GM12878 (cell line): ENCODE data around the gene TMEM253. TPM values are rescaled to one million over a fixed set of nuclear protein-coding genes. Genes with fewer than 3 reads are reported as not detected.

Experiments
- CHD4 ChIP-seq: fragments of 200-600 bp; sonication (generic); IDR thresholded peaks from 2 replicates; pipeline ENCODE4 v1.6.1; 2016; ENCODE audit warnings: mild to moderate bottlenecking
- EED ChIP-seq: sonication (generic); IDR thresholded peaks from 2 replicates; pipeline ENCODE4 v1.6.1; 2016; ENCODE audit warnings: antibody characterized with exemption, low read depth
- ETV6 ChIP-seq, 2 experiments: fragments of 450-650 bp in 1 of 2; IDR thresholded peaks in 1 of 2; conservative IDR thresholded peaks in 1 of 2; 2 replicates each; pipeline ENCODE4 v1.6.1; 2014; ENCODE audit warnings: antibody characterized with exemption in 1 of 2, borderline replicate concordance in 1 of 2, low read depth in 1 of 2, mild to moderate bottlenecking in 1 of 2, moderate library complexity in 1 of 2
- KLF5 ChIP-seq: fragments of 450-650 bp; IDR thresholded peaks from 2 replicates; pipeline ENCODE4 v1.6.1; 2014; ENCODE audit warnings: mild to moderate bottlenecking; ENCODE audit not compliant: partially characterized antibody
- NFXL1 ChIP-seq: fragments of 450-650 bp; IDR thresholded peaks from 2 replicates; pipeline ENCODE4 v1.6.1; 2017; ENCODE audit warnings: antibody characterized with exemption, mild to moderate bottlenecking, borderline replicate concordance
- NRF1 ChIP-seq: conservative IDR thresholded peaks from 2 replicates; pipeline ENCODE4 v1.6.1; 2011; ENCODE audit warnings: mild to moderate bottlenecking, low read depth, low read length, improper control_type of control experiment
- POLR2AphosphoS5 ChIP-seq: IDR thresholded peaks from 2 replicates; pipeline ENCODE4 v1.6.1; 2011; ENCODE audit warnings: mild to moderate bottlenecking, low read length, inconsistent platforms
- RB1 ChIP-seq: fragments of 450-650 bp; formaldehyde crosslinking; IDR thresholded peaks from 2 replicates; pipeline ENCODE4 v1.6.1; 2017; ENCODE audit warnings: mild to moderate bottlenecking, borderline replicate concordance
- SMARCA5 ChIP-seq: fragments of 450-650 bp; IDR thresholded peaks from 2 replicates; pipeline ENCODE4 v1.6.1; 2017; ENCODE audit warnings: mild to moderate bottlenecking
- ZBED1 ChIP-seq: IDR thresholded peaks from 2 replicates; pipeline ENCODE4 v1.6.1; 2016; ENCODE audit warnings: borderline replicate concordance
- ZNF24 ChIP-seq: fragments of 450-650 bp; IDR thresholded peaks from 2 replicates; pipeline ENCODE4 v1.6.1; 2017; ENCODE audit warnings: antibody characterized with exemption, mild to moderate bottlenecking
- polyA plus RNA-seq, 11 experiments: library from polyadenylated mRNA; depleted of rRNA in 4 of 11; unstranded in 6 of 11; stranded (reverse) in 5 of 11; fragments of >200 nt; fragmentation: Nextera tagmentation in 4 of 11; fragmentation: Illumina TruSeq in 1 of 11; extraction: Ambion mirVana in 4 of 11; extraction: Trizol in 1 of 11; gene quantifications; 1 replicate in 1 of 11; 2 replicates in 10 of 11; pipeline versions ENCODE4 v1.2.1 to v1.2.3, GENCODE V29; 2011 to 2016; ENCODE audit warnings: inconsistent platforms in 2 of 11, missing spikeins in 2 of 11, low read depth in 1 of 11
- total RNA-seq, 4 experiments: library from RNA; depleted of rRNA in 3 of 4; stranded (reverse); fragments of >200 nt in 3 of 4; fragmentation: Illumina TruSeq in 1 of 4; extraction: Trizol in 1 of 4; gene quantifications; 2 replicates each; pipeline versions ENCODE4 v1.2.1 to v1.2.3, GENCODE V29; 2013 to 2021
- TF ChIP-seq, protein P1 (sequence below): fragments of 450-650 bp; formaldehyde crosslinking; IDR thresholded peaks from 2 replicates; pipeline ENCODE4 v1.4.0; 2020; ENCODE audit warnings: mild to moderate bottlenecking, moderate library complexity
- TF ChIP-seq, protein P2 (sequence below): IDR thresholded peaks from 2 replicates; pipeline ENCODE4 v1.6.1; 2012; ENCODE audit warnings: low read depth, low read length, improper control_type of control experiment
- TF ChIP-seq, protein P3 (sequence below): fragments of 450-650 bp; IDR thresholded peaks from 2 replicates; pipeline ENCODE4 v1.6.1; 2017; ENCODE audit warnings: mild to moderate bottlenecking, moderate library complexity
- TF ChIP-seq, protein P4 (sequence below): IDR thresholded peaks from 2 replicates; pipeline ENCODE4 v1.6.1; 2012; ENCODE audit warnings: low read depth, low read length, improper control_type of control experiment

TMEM253 gene
- total and polyA plus RNA-seq, 10 of the 15 experiments (the other 5 are each of a cell fraction or from before 2014, with no cell fraction given), result 0.11 to 0.48 TPM; not detected in 8

DNA sequence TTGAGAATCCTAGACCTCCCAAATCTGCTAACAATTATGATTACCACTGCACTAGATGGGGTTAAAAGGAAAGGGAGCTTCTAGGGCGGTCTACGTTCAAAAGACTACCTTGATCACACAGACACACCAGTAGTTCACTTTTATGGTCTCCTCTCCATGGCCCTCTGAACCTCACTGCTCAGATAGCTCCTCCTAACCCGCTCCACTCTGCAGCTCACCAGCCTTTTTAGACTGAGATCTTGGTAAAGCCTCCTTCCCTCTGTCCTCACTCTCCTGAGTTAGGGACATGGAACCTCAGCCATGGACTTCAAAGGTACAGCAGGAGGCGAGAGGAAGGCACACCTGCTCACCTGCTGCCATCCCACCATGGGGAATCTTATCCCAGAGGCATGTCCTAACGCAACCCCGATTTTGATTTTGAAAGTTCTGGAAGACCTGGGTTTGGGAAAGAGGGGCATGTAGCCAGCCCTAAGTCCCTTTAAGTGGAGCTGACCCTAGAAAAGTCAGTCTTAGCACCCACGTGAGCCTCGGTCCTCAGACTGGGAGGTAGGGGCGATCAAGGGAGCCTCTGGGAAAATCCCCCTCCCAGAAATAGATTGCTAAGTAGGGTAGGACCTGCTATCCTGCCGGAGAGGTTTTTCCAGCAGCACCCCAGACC lies 3.8 kb upstream of the TMEM253 start (continued):
- TF ChIP-seq, protein P1, sequence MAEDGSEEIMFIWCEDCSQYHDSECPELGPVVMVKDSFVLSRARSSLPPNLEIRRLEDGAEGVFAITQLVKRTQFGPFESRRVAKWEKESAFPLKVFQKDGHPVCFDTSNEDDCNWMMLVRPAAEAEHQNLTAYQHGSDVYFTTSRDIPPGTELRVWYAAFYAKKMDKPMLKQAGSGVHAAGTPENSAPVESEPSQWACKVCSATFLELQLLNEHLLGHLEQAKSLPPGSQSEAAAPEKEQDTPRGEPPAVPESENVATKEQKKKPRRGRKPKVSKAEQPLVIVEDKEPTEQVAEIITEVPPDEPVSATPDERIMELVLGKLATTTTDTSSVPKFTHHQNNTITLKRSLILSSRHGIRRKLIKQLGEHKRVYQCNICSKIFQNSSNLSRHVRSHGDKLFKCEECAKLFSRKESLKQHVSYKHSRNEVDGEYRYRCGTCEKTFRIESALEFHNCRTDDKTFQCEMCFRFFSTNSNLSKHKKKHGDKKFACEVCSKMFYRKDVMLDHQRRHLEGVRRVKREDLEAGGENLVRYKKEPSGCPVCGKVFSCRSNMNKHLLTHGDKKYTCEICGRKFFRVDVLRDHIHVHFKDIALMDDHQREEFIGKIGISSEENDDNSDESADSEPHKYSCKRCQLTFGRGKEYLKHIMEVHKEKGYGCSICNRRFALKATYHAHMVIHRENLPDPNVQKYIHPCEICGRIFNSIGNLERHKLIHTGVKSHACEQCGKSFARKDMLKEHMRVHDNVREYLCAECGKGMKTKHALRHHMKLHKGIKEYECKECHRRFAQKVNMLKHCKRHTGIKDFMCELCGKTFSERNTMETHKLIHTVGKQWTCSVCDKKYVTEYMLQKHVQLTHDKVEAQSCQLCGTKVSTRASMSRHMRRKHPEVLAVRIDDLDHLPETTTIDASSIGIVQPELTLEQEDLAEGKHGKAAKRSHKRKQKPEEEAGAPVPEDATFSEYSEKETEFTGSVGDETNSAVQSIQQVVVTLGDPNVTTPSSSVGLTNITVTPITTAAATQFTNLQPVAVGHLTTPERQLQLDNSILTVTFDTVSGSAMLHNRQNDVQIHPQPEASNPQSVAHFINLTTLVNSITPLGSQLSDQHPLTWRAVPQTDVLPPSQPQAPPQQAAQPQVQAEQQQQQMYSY, result no peak
- TF ChIP-seq ZNF24, result no peak
- TF ChIP-seq, protein P2, sequence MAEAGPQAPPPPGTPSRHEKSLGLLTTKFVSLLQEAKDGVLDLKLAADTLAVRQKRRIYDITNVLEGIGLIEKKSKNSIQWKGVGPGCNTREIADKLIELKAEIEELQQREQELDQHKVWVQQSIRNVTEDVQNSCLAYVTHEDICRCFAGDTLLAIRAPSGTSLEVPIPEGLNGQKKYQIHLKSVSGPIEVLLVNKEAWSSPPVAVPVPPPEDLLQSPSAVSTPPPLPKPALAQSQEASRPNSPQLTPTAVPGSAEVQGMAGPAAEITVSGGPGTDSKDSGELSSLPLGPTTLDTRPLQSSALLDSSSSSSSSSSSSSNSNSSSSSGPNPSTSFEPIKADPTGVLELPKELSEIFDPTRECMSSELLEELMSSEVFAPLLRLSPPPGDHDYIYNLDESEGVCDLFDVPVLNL, result no peak
- TF ChIP-seq RB1, result no peak
- no peak for TF ChIP-seq ETV6 (conservative IDR thresholded peaks at IDR 0.05 in 1 of 2, IDR thresholded peaks at IDR 0.05 in 1 of 2; ENCODE audit: borderline replicate concordance in 1 of 2, low read depth in 1 of 2)
- TF ChIP-seq, protein P3, sequence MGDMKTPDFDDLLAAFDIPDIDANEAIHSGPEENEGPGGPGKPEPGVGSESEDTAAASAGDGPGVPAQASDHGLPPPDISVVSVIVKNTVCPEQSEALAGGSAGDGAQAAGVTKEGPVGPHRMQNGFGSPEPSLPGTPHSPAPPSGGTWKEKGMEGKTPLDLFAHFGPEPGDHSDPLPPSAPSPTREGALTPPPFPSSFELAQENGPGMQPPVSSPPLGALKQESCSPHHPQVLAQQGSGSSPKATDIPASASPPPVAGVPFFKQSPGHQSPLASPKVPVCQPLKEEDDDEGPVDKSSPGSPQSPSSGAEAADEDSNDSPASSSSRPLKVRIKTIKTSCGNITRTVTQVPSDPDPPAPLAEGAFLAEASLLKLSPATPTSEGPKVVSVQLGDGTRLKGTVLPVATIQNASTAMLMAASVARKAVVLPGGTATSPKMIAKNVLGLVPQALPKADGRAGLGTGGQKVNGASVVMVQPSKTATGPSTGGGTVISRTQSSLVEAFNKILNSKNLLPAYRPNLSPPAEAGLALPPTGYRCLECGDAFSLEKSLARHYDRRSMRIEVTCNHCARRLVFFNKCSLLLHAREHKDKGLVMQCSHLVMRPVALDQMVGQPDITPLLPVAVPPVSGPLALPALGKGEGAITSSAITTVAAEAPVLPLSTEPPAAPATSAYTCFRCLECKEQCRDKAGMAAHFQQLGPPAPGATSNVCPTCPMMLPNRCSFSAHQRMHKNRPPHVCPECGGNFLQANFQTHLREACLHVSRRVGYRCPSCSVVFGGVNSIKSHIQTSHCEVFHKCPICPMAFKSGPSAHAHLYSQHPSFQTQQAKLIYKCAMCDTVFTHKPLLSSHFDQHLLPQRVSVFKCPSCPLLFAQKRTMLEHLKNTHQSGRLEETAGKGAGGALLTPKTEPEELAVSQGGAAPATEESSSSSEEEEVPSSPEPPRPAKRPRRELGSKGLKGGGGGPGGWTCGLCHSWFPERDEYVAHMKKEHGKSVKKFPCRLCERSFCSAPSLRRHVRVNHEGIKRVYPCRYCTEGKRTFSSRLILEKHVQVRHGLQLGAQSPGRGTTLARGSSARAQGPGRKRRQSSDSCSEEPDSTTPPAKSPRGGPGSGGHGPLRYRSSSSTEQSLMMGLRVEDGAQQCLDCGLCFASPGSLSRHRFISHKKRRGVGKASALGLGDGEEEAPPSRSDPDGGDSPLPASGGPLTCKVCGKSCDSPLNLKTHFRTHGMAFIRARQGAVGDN, result no peak
- TF ChIP-seq ZBED1, result no peak
- TF ChIP-seq, protein P4, sequence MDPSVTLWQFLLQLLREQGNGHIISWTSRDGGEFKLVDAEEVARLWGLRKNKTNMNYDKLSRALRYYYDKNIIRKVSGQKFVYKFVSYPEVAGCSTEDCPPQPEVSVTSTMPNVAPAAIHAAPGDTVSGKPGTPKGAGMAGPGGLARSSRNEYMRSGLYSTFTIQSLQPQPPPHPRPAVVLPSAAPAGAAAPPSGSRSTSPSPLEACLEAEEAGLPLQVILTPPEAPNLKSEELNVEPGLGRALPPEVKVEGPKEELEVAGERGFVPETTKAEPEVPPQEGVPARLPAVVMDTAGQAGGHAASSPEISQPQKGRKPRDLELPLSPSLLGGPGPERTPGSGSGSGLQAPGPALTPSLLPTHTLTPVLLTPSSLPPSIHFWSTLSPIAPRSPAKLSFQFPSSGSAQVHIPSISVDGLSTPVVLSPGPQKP, result no peak
- no peak for TF ChIP-seq EED
- no peak for TF ChIP-seq CHD4
- TF ChIP-seq POLR2AphosphoS5, result no peak
- no peak for TF ChIP-seq SMARCA5
- no peak for TF ChIP-seq NRF1
- no peak for TF ChIP-seq KLF5
- no peak for TF ChIP-seq NFXL1
